HCT116 (cell line): Measurements from ENCODE around the gene ATAD2B.

Experiments used
- CTCF ChIP-seq, 3 experiments: fragments of 200-600 bp in 1 of 3; sonication (generic) in 1 of 3; IDR thresholded peaks in 2 of 3; conservative IDR thresholded peaks in 1 of 3; 2 replicates each; pipeline ENCODE4 v1.5.1; 2012 to 2017; ENCODE audit warnings: low read depth in 2 of 3, low read length in 2 of 3, antibody characterized with exemption in 1 of 3, borderline replicate concordance in 1 of 3, control low read depth in 1 of 3, mild to moderate bottlenecking in 1 of 3, mixed read lengths in 1 of 3, mixed run types in 1 of 3, moderate library complexity in 1 of 3; ENCODE audit not compliant: insufficient read depth in 1 of 3
- ELF1 ChIP-seq: IDR thresholded peaks from 2 replicates; pipeline ENCODE4 v1.6.1; 2012; ENCODE audit warnings: low read depth, borderline replicate concordance
- EZH2 ChIP-seq: fragments of 200-600 bp; sonication (generic); IDR thresholded peaks from 2 replicates; pipeline ENCODE4 v1.6.1; 2017; ENCODE audit warnings: antibody characterized with exemption, mixed run types
- MAX ChIP-seq: IDR thresholded peaks from 2 replicates; pipeline ENCODE4 v1.6.1; 2012
- POLR2A ChIP-seq: IDR thresholded peaks from 2 replicates; pipeline ENCODE4 v1.7.0; 2011; ENCODE audit warnings: borderline replicate concordance; ENCODE audit not compliant: insufficient read depth, insufficient read length; ENCODE audit errors: extremely low read depth
- RAD21 ChIP-seq: IDR thresholded peaks from 2 replicates; pipeline ENCODE4 v1.6.1; 2012; ENCODE audit warnings: low read depth, mild to moderate bottlenecking
- SP1 ChIP-seq: IDR thresholded peaks from 2 replicates; pipeline ENCODE4 v1.6.1; 2012; ENCODE audit warnings: low read depth
- ZNF274 ChIP-seq: fragments of 200-500 bp; sonication (Bioruptor generic); IDR thresholded peaks from 2 replicates; pipeline ENCODE4 v1.6.1; 2014; ENCODE audit warnings: mild to moderate bottlenecking, low read depth, low read length, inconsistent platforms

- no peak for TF ChIP-seq CTCF (IDR thresholded peaks at IDR 0.05 in 2 of 3, conservative IDR thresholded peaks at IDR 0.05 in 1 of 3; ENCODE audit: borderline replicate concordance in 1 of 3, insufficient read depth in 1 of 3, low read depth in 2 of 3, low read length in 2 of 3)
- no peak for TF ChIP-seq RAD21
- TF ChIP-seq ZNF274, result no peak
- TF ChIP-seq MAX, result no peak
- peak; percentile 84 for TF ChIP-seq POLR2A
- TF ChIP-seq SP1, result no peak
- TF ChIP-seq ELF1, result no peak
- TF ChIP-seq EZH2, result no peak
These were observed 13.2 kb upstream of the ATAD2B start, which contains the start of gene UBXN2A for GRCh38 chr2:23939987-23940717.
